Fibroblast of villous mesenchyme (primary cell): ENCODE data around the gene FOSL1. TPM values are rescaled to one million over a fixed set of nuclear protein-coding genes. Genes with fewer than 3 reads are reported as not detected.
"Not testable (repeated sequence)": the region's sequence is repeated elsewhere in the genome, so short reads cannot be mapped to it uniquely, and the experiment has no call there.

ENCODE experiments used
- DNase-seq: peaks from one replicate; pipeline ENCODE4 v3.0.0-alpha.2; 2010; ENCODE audit warnings: low read depth
- H3K4me3 ChIP-seq: 2 replicates; pipeline ENCODE4 v1.5.1; 2011; ENCODE audit warnings: low read depth, mild to moderate bottlenecking, low read length
- total RNA-seq: library from RNA; depleted of rRNA; stranded (reverse); fragments of >200 nt; gene quantifications from 2 replicates; pipeline ENCODE4 v1.2.3, GENCODE V29; 2012
- TF ChIP-seq, protein P1 (sequence below): IDR thresholded peaks from 2 replicates; pipeline ENCODE4 v1.5.1; 2012; ENCODE audit warnings: low read depth, mild to moderate bottlenecking, low read length; ENCODE audit not compliant: insufficient read depth

Gene FOSL1
- total RNA-seq, 1 donor: 41.0 TPM

GRCh38 chr11:65897020-65897471, 3.1 kb downstream of the FOSL1 start:
- TF ChIP-seq, protein P1, sequence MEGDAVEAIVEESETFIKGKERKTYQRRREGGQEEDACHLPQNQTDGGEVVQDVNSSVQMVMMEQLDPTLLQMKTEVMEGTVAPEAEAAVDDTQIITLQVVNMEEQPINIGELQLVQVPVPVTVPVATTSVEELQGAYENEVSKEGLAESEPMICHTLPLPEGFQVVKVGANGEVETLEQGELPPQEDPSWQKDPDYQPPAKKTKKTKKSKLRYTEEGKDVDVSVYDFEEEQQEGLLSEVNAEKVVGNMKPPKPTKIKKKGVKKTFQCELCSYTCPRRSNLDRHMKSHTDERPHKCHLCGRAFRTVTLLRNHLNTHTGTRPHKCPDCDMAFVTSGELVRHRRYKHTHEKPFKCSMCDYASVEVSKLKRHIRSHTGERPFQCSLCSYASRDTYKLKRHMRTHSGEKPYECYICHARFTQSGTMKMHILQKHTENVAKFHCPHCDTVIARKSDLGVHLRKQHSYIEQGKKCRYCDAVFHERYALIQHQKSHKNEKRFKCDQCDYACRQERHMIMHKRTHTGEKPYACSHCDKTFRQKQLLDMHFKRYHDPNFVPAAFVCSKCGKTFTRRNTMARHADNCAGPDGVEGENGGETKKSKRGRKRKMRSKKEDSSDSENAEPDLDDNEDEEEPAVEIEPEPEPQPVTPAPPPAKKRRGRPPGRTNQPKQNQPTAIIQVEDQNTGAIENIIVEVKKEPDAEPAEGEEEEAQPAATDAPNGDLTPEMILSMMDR: no peak
- no peak for DNase-seq
- H3K4me3 ChIP-seq: no peak overlapping the region

DNA sequence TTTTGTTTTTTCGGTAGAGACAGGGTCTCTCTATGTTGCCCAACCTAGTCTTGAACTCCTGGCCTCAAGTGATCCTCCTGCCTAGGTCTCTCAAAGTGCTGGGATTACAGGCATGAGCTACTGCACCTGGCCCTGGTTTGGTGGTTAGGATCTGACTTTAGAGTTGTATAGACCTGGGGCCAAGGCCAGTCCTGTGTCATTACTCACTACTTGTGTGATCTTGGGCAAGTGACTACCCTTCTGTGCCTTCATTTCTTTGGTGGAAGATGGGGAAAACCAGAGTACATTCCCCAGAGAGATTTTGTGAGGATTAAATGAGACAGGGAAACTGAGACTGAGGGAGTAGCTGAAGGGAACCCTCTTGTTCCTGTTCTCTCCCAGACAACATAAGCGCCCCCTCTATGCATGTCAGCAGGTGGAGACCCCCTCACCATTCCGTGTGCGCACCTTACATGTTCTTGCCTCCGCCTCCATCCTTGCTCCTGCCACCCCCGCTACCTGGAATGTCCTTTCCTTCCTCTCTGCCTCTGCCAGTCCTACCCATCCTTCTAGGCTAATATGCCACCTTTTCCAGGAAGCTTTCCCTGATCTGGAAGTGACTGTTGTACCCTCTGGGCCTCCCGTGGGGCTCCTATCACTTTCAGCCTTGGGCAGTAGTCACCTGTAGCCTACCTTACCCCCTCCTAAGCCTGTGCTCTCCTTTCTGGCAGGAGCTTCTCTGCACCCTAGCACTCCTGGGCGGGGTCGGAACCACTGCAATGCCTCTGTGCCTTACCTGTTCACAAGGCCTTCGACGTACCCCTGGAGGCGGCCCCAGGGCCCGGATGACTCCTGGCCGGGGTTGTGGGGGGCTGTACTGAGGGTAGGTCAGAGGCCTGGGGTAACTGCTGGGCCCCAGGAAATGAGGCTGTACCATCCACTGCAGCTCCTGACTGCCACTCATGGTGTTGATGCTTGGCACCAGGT, 3.9 kb downstream of the FOSL1 start:
- no peak for DNase-seq
- no peak overlapping the region for H3K4me3 ChIP-seq
- TF ChIP-seq, protein P1: no peak

- DNase-seq: no peak
- TF ChIP-seq, protein P1: no peak
- H3K4me3 ChIP-seq: no peak overlapping the region
These were observed 4.7 kb downstream of the FOSL1 start for GRCh38 chr11:65895482-65895981.

DNA sequence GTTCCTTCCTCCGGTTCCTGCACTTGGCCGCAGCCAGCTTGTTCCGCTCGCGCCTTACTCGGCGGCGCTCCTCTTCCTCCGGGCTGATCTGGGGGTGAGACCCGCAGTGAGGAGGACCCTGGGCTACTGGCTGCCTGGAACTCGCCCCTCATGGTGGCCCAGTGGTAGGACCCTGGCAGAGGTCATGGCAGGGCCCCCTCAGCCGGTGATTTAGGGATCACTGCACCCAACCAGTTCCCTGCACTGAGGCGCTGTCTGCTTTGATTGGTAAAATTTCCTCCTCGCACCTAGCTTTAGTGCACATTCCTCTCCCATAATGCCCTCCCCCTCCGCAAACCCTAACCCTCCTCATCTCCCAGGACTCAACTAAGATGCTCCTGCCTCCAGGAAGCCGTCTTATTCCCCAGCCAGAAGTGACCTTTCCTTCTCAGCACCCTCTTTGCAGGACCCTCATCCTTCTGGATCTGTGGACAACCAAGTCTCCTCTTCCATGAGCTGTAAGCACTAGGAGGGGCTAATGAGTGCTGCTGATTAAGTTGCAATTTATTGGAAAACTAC, 6.1 kb downstream of the FOSL1 start:
- DNase-seq: no peak
- no peak overlapping the region for H3K4me3 ChIP-seq
- TF ChIP-seq, protein P1: no peak

GRCh38 chr11:65892661-65893317, 7.4 kb downstream of the FOSL1 start:
- H3K4me3 ChIP-seq: no peak overlapping the region
- TF ChIP-seq, protein P1: no peak
- no peak for DNase-seq

- H3K4me3 ChIP-seq: peak overlapping the region; percentile 63
- not testable (repeated sequence) for DNase-seq
These were observed 8.0 kb downstream of the FOSL1 start for GRCh38 chr11:65892137-65892540.
